Measurements from ENCODE around the gene ADAMTS14.
"Not testable (repeated sequence)": the region's sequence is repeated elsewhere in the genome, so short reads cannot be mapped to it uniquely, and the experiment has no call there.

Gene ADAMTS14

GRCh38 chr10:70672165-70673042 lies at the start of gene ADAMTS14:
TSS of gene ADAMTS14 (plus strand) at chr10:70672506. CDS start at chr10:70672803, 297 bp downstream.
- no peak for DNase-seq (ENCODE audit: low read depth in 2 of 3, low spot score in 2 of 3)

GRCh38 chr10:70622541-70622940 lies 49.8 kb upstream of the ADAMTS14 start:
- DNase-seq (ENCODE audit: low read depth in 2 of 3, low spot score in 2 of 3): no peak

GRCh38 chr10:70622981-70623844 lies 49.1 kb upstream of the ADAMTS14 start:
- no peak for DNase-seq (ENCODE audit: low read depth in 2 of 3, low spot score in 2 of 3)

- no peak for DNase-seq (ENCODE audit: low read depth in 2 of 3, low spot score in 2 of 3)
Observed at GRCh38 chr10:70626056-70626455, 46.2 kb upstream of the ADAMTS14 start.

GRCh38 chr10:70629338-70629737 lies 43.0 kb upstream of the ADAMTS14 start:
- DNase-seq (ENCODE audit: low read depth in 2 of 3, low spot score in 2 of 3): no peak

- not testable (repeated sequence) for DNase-seq (ENCODE audit: low read depth in 2 of 3, low spot score in 2 of 3)
Observed at GRCh38 chr10:70631735-70632134, 40.6 kb upstream of the ADAMTS14 start.

- DNase-seq (ENCODE audit: low read depth in 2 of 3, low spot score in 2 of 3): no peak
Observed at GRCh38 chr10:70634011-70634410, 38.3 kb upstream of the ADAMTS14 start.

GRCh38 chr10:70634515-70634914 lies 37.8 kb upstream of the ADAMTS14 start:
- not testable (repeated sequence) for DNase-seq (ENCODE audit: low read depth in 2 of 3, low spot score in 2 of 3)

GRCh38 chr10:70639640-70640383 lies 32.5 kb upstream of the ADAMTS14 start:
- DNase-seq (ENCODE audit: low read depth in 2 of 3, low spot score in 2 of 3): not testable (repeated sequence)

- DNase-seq (ENCODE audit: low read depth in 2 of 3, low spot score in 2 of 3): not testable (repeated sequence)
Observed at GRCh38 chr10:70643272-70643671, 29.0 kb upstream of the ADAMTS14 start.

GRCh38 chr10:70644959-70645358 lies 27.3 kb upstream of the ADAMTS14 start:
- DNase-seq (ENCODE audit: low read depth in 2 of 3, low spot score in 2 of 3): not testable (repeated sequence)

- no peak for DNase-seq (ENCODE audit: low read depth in 2 of 3, low spot score in 2 of 3)
Observed at GRCh38 chr10:70647086-70647485, 25.2 kb upstream of the ADAMTS14 start.

GRCh38 chr10:70648427-70648826 lies 23.9 kb upstream of the ADAMTS14 start:
- no peak for DNase-seq (ENCODE audit: low read depth in 2 of 3, low spot score in 2 of 3)

- no peak for DNase-seq (ENCODE audit: low read depth in 2 of 3, low spot score in 2 of 3)
Observed at GRCh38 chr10:70649526-70649925, 22.8 kb upstream of the ADAMTS14 start.

- DNase-seq (ENCODE audit: low read depth in 2 of 3, low spot score in 2 of 3): no peak
Observed at GRCh38 chr10:70650104-70650503, 22.2 kb upstream of the ADAMTS14 start.

- no peak for DNase-seq (ENCODE audit: low read depth in 2 of 3, low spot score in 2 of 3)
Observed at GRCh38 chr10:70650718-70651117, 21.6 kb upstream of the ADAMTS14 start.

GRCh38 chr10:70651661-70652060 lies 20.6 kb upstream of the ADAMTS14 start:
- no peak for DNase-seq (ENCODE audit: low read depth in 2 of 3, low spot score in 2 of 3)

- DNase-seq (ENCODE audit: low read depth in 2 of 3, low spot score in 2 of 3): no peak
Observed at GRCh38 chr10:70652761-70653657, 19.3 kb upstream of the ADAMTS14 start.

GRCh38 chr10:70655316-70655715 lies 17.0 kb upstream of the ADAMTS14 start:
- DNase-seq (ENCODE audit: low read depth in 2 of 3, low spot score in 2 of 3): no peak

- peak in 2 of 3 experiments; percentile 18 to 33 for DNase-seq (ENCODE audit: low read depth in 2 of 3, low spot score in 2 of 3)
Observed at GRCh38 chr10:70656489-70656888, 15.8 kb upstream of the ADAMTS14 start.

All from activated CD8-positive, alpha-beta memory T cell treated with anti-CD3 and anti-CD28 coated beads for 48 hours (primary cell).